GM19035 (cell line): ENCODE data around the gene MFF.
"Not testable (repeated sequence)": the region's sequence is repeated elsewhere in the genome, so short reads cannot be mapped to it uniquely, and the experiment has no call there.

Source experiments
- ATAC-seq: cut with Tn5 transposase; IDR thresholded peaks from one replicate; pipeline ENCODE4 v1.9.1; 2021; ENCODE audit not compliant: unreplicated experiment

MFF gene

DNA sequence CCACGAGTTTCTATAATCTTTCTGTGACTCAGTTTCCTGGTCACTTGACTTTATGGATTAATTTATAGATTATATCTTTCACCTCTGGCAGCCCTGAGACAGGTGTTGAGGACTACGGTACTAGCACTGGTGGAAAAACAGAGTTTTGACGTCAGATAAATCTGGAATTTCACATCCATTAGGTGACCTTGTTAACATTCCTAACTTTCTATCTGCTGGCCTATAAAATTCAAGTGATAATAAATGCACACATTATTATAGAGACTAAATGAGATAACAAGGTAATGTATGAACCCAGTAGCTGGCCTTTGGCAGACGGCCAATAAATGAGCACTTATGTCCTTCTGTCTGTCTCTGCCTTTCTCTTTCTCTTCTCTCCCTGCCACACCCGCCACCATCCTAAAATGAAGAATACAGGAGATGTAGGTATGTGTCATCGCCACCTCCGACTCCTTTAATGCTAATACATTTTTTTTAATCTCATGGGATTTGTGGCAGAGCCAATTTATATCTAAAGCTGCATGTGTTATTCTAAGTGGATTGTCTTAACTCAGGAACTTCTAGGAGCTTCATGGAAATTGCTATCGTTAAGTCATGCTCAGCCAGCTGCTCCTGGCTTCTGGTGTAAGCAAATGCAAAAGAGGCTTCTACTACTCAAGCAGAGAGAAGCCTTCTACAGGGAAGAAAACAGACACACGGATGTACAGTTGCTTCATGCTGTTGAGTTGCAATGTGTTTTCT, 51.8 kb downstream of the MFF start:
- no peak for ATAC-seq

DNA sequence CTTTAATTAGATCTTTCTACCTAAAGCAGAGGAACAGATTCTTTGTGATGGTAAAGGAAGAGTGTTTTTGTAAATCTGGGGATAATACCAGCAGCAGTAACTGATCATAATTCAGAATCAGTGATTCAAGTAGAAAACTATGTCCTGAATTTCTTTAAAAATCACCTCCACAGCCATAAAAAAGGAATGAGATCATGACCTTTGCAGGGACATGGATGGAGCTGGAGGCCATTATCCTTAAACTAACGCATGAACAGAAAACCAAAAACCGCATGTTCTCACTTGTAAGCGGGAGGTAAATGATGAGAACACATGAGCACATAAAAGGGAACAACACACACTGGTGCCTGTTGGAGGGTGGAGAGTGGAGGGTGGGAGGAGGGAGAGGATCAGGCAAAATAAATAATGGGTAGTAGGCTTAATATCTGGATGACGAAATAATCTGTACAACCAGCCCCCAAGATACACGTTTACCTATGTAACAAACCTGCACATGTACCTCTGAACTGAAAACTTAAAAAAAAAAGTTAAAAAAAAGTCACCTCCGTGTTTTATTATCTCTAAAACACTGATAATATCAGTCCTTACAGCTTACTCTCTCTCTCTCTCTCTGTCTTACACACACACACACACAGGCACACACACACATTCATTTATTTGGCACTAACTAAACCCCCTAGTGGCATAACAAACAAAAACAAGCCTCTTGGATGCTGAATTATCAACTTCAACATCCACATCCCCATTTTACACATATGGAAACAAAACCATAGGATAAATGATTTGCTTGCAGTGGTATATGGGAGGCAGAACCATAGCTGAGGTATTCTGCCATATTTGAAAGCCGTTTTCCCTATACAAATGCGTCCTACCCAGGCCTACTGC, 52.7 kb downstream of the MFF start:
- no peak for ATAC-seq

DNA sequence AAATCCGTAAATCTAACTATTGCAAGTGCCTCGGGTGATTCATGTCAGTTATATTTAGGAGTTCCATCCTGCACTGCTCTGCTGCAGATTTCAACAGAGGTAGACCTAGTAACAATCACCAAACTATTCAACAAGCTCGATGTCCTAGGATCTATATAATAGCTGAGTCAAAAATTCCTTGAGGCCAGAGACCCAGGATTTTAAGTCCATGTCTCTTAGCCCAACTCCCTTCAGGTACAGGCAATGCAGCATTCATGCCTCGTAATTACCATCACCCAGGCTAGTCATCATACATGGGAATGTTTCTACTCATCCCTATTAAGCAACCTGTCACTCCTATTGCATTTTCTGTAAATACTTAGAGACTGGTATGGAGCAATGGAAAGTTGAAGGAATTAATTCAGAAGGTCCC, 53.3 kb downstream of the MFF start:
- ATAC-seq: no peak

- ATAC-seq: no peak
Measured at GRCh38 chr2:227379095-227379494, 54.0 kb downstream of the MFF start, which contains the start of gene TM4SF20. TSS of gene TM4SF20 (minus strand) at chr2:227379306. CDS start at chr2:227379268, 38 bp downstream.

DNA sequence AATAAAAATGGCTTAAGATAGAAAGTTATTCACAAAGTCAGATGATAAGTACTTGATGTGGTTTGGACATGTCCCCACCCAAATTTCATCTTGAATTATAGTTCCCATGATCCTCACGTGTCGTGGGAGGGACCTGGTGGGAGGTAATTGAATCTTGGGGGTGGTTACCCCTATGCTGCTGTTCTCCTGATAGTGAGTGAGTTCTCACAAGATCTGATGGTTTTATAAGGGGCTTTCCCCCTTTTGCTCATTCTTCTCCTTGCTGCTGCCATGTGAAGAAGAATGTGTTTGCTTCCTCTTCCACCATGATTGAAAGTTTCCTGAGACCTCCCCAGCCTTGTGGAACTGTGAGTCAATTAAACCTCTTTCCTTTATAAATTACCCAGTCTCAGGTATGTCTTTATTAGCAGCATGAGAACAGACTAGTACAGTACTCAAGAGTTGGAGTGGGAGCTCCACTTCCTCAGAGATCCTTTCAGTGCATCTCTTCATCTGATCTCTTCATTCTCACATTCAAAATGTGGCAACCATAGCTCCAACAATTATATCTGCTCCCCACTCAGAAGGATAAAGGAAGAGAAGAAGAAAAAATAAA, 57.3 kb downstream of the MFF start:
- ATAC-seq: not testable (repeated sequence)

- no peak for ATAC-seq
Measured at GRCh38 chr2:227383686-227384085, 58.6 kb downstream of the MFF start.

DNA sequence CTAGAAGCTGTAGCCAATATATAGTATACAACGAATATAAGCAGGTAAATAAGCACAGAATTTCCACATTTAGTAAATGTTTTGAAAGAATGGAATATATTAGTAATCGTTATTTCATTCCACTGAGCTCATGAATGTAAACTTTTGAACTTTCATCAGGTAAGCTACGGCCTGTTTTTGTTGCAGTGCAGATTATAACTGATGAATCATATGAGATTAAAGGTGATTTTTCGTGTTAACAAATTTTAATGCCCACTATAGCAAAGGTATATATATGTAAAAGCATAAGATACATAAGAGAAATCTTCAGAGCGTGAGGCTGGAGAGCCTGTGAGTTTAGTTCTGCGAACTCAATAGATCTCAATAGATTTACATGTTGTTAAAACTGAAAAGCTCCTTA, 61.6 kb downstream of the MFF start:
- ATAC-seq: no peak

- not testable (repeated sequence) for ATAC-seq
Measured at GRCh38 chr2:227387583-227387982, 62.5 kb downstream of the MFF start, which contains the start of gene SCYGR1. TSS of gene SCYGR1 (minus strand) at chr2:227387949. CDS start at chr2:227387949, 0 bp downstream.

DNA sequence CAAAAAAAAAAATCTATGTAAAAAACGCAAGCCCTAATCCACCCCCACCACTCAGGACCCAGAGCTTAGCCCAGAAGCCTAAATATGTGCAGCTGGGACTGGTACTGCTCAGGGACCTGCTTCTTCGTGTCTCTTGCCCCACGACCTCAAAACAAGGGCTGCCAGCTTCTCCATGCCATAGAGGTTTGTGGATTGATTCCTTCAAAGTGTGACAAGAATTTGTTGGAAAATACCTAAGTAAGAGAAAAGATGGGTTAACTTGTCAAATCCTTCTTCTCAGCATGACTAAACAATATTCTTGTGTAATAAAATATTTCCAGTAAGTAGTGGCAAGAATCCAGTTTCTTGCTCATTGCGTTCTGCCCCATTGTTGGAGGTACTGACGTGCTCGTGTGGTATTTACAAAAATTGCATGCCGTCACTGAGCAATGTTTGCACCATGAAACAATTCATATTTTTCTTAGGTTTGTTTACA, 63.5 kb downstream of the MFF start:
- ATAC-seq: no peak

DNA sequence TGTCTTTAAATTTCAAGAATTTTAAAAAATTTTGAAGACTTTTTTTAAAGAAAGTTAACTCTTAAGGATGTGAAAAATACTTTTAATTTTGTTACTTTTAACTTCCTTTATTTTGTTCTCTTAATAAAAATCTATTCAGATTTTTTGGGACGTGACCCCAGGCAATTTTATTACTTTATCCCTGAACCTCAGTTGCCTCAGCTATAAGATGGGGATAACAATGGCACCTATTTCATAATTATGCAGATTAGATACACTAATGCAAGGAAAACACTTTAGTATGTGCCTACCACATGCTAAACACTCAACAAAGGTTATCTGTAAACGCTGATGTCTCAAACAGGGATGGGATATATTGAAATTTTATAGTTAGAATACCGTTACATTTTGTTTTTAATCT, 64.2 kb downstream of the MFF start:
- ATAC-seq: no peak

DNA sequence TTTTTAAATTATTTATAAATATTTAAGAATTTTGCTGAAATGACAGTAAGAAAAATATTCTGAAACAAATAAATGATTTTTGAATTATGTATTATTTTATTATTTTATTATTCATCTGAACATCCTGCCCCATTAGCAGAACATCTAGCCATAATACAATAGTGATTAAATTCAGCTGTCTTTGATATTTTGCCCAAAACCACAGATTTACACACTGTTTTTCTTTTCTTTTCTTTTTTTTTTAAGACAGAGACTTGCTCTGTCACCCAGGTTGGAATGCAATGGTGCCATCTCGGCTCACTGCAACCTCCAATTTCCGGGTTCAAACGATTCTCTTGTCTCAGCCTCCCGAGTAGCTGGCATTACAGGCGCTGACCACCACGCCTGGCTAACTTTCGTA, 64.6 kb downstream of the MFF start:
- ATAC-seq: no peak

DNA sequence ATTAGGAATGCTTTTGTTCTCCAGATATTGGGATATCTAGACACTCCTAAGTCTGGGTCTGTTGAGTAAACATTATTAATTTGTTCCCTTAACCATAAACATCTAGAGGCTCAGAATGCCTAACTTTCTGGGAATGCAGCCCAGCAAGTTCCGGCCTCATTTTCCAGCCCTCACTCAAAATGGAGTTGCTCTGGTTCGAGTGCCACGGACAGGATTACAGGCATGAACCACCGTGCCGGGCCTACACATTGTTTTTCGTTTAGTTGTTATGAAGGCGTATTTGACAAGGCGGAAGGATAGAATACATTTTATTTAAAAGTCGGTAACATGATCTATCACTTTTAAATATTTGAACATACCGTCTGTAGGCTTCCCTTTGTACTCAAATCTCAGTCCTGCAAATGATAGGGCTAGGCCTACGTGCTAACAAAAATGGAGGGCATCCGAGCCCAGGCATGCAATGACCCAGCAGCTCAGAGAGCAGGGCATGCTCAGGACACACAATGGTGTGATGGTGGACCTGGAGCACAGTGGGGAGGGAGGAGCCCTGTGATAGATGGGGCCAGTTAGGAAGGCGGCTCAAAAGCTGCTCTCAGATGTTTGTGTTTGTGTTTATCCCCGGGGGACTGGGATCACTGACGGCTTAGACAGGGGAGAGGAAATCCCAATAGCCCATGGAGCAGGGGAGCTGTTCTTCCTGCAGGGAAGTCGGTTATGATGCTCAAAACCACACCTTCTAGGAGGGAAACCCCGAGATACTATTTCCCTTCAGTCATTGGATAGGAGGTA, 65.6 kb downstream of the MFF start:
- ATAC-seq: no peak

GRCh38 chr2:227394401-227394800, 69.3 kb downstream of the MFF start:
- ATAC-seq: no peak

DNA sequence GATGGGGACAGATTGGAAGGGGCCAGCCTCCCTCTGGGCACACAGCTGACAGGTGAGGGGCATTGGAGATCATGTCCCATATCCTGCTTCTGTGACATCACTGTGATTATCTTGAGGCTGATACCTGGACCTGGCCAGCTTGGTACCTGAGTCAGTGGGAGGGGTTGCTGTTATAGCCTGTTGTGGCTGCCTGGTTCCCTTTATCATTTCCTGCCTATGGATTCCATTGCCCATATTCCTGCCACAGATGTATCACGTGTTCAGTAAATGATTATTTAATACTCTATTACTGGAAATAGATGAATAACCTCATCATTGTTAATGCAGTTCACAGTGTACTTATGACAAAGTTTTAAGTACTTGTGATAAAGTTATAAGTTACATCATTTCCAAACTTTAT, 70.5 kb downstream of the MFF start:
- ATAC-seq: no peak

GRCh38 chr2:227397562-227397961, 72.5 kb downstream of the MFF start:
- no peak for ATAC-seq

DNA sequence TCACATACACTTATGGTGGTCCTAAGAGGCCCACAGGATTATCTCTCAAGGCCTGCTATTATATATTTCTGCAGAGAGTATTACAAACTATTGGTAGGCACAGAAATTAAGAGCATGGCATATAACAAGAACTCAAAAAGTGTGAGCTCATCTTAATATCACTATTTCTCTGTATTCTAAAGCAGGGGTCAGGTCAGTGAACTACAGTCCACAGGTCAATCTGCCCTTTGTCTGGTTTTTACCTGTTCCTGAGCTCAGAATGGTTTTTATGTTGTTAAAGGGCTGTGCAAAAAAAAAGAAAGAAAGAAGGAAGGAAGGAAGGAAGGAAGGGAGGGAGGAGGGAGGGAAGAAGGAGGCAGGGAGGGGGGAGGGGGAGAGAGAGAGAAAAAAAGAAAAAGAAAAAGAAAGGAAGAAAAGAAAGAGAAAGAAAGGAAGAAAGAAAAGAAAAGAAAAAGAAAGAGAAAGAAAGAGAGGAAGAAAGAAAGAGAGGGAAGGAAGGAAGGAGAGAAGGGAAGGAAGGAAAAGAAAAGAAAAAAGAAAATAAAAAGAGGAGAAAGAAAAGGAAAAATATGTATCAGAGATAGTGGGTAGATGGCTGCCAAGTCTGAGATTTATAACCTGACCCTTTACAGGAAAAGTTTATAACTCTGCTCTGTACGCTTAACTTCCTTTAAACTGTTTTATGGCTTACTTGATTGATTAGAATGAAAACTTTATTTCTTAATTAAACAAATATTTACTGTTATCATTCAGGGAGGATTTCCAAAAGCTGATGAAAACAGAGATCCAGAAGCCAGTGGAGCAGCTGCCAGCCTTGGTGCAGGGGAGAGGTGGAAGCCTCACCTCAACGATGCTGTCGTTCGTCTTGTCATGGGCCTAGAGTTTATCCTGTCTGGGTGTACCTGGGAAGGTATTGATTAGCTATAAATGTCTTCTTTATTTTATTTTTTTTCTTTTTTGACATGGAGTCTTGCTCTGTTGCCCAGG, 73.9 kb downstream of the MFF start:
- no peak for ATAC-seq

DNA sequence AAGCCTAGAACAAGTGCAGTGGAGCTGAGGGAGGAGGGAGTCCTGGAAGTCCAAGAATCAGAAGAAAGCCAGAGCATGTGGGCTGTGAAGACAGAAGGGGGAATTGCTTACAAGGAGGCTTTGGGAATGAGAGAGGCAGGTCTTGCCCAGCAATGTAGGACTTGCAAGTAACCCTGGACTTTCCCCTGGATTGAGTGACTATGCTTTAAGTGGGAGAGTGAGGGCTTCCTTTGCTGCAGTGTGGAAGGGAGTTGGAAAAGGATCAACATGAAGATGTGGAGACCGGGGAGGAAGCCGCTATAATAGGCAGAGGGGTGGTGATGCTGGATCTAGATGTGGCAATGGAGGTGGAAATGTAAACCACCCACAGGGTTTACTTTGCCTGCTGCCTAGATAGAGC, 76.5 kb downstream of the MFF start:
- no peak for ATAC-seq

DNA sequence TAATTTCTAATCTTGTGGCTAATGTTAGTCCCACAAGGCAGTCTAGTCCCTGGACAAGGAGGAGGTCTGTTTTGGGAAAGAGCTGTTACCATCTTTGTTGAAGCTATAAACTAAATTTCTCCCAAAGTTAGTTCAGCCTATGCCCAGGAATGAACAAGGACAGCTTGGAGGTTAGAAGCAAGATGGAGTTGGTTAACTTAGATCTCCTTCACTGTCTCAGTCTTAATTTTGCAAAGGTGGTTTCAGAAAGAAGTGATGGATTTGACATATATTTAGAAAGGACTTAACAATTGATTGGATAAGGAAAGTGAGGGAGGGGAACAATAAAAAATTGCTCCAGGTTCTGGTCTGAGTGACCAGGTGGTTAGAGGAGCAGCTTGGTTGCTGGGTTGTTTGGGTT, 77.3 kb downstream of the MFF start:
- ATAC-seq: no peak

DNA sequence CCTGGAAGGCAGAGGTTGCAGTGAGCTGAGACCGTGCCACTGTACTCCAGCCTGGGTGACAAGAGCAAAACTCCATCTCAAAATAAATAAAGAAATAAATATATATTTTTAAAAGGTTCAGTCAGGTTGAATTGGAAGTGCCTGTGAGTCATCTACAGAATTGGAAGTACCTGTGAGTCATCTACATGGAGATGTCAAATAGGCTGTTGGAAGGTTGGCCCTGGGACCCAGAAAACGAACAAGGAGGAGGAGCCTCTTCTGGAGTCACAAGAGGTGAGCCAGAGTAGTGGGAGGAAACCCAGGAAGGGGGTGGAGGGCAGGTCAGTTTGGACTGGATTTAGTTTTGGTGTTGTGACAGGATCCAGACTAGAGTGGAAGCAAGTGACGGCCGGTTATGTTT, 77.9 kb downstream of the MFF start:
- ATAC-seq: no peak
